Measurements from ENCODE around the gene EEA1. TPM values are rescaled to one million over a fixed set of nuclear protein-coding genes. Genes with fewer than 3 reads are reported as not detected.

EEA1 gene
- total and polyA plus RNA-seq, 9 donors: 5.0 to 41.1 (median 32.1) TPM

DNA sequence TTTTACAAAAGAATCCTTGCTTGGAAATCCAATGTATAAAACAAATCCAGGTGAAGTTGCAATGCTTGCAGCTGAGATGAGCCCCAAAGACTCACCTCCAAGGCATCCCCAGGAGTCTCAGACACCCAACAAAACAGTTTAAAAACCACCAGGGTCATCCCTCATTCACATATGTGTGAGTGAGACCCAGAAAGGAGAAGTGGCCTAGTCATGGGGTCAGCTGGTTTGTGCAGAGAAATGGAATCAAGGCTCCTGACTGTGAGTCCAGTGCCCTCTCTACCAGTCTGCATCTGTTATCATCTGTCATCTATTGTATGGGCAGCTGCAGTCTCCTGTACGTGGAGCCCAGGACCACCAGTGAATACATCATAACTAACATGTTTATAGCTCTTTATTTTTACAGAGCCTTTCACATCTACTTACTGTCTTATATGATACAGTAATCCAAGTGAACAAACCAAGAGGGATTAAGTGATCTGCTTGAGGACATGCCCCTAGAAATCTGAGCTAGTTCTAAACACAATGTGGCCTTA, 199.3 kb downstream of the EEA1 start:
- no peak overlapping the region for H3K27ac ChIP-seq
- H3K9me3 ChIP-seq: no peaks in the 10 kb centered on the region
- no peaks in the 10 kb centered on the region for H3K4me1 ChIP-seq (ENCODE audit: insufficient read depth)
- TF ChIP-seq POLR2A (IDR thresholded peaks at IDR 0.05) (no peak), EP300 (IDR thresholded peaks at IDR 0.05) (no peak), CTCF (IDR thresholded peaks at IDR 0.05) (no peak)
- intact Hi-C loops (cut with DNase I): no loop called here
- no peak overlapping the region for H3K4me3 ChIP-seq
- H3K27me3 ChIP-seq: no peaks in the 10 kb centered on the region
- no peaks in the 10 kb centered on the region for H3K36me3 ChIP-seq
- no peak for DNase-seq
- 52 to 59% (median 59%) methylated on average over 1 of the region's 1 CpG for whole genome bisulfite sequencing, 3 donors

DNA sequence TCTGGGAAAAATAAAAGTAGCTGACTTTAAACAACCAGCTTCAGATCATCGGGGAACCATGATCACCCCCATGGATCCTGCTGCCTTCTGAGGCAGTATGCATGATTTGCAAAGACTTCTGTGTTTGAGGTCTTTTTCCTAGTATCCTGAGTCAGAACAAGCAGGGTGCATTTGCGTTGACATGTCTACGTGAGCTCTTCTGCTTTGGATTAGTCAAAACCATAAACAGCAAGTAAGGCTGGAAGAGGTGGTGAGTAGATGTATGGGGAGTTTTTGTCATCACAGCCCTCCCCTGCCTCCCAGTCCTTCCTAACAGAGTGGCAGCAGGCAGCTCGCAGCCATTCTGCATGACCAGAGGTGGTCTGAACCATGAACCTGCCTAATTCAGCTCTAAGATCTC, 202.2 kb downstream of the EEA1 start:
- intact Hi-C loops (cut with DNase I): no loop called here
- no peaks in the 10 kb centered on the region for H3K4me1 ChIP-seq (ENCODE audit: insufficient read depth)
- no peaks in the 10 kb centered on the region for H3K36me3 ChIP-seq
- no peak for TF ChIP-seq POLR2A (IDR thresholded peaks at IDR 0.05)
- no peak overlapping the region for H3K4me3 ChIP-seq
- H3K27ac ChIP-seq: no peak overlapping the region
- DNase-seq: no peak
- no peaks in the 10 kb centered on the region for H3K27me3 ChIP-seq
- 82 to 92% (median 89%) methylated on average over 4 of the region's 4 CpGs for WGBS, 3 donors
- H3K9me3 ChIP-seq: no peaks in the 10 kb centered on the region

DNA sequence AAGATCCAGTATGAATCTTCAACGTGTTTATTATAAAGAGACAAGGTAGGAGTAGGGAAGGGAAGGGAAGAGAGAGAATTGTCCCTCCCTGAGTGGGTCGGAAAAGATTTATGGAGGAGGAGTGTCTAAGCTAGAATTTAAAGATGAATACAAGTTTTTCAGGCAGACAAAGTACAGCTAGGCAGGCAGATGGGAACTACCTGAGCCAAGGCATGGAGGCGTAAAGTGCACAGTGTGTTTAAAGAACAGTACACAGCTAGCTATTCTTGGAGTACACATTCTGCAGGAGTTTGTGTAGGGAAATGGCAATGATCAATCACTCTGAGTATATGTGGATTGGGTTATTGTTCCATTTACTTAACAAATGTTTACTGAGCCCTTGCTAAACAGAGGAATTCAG, 206.2 kb downstream of the EEA1 start:
- no peaks in the 10 kb centered on the region for H3K9me3 ChIP-seq
- H3K4me1 ChIP-seq (ENCODE audit: insufficient read depth): no peaks in the 10 kb centered on the region
- 56 to 63% (median 58%) methylated on average over 3 of the region's 3 CpGs for WGBS, 3 donors
- TF ChIP-seq POLR2A (IDR thresholded peaks at IDR 0.05) (no peak), CTCF (IDR thresholded peaks at IDR 0.05) (no peak), EP300 (IDR thresholded peaks at IDR 0.05) (no peak)
- H3K27me3 ChIP-seq: no peaks in the 10 kb centered on the region
- no peak overlapping the region for H3K27ac ChIP-seq
- H3K36me3 ChIP-seq: no peaks in the 10 kb centered on the region
- DNase-seq: no peak
- H3K4me3 ChIP-seq: no peak overlapping the region
- intact Hi-C loops (cut with DNase I): no loop called here

DNA sequence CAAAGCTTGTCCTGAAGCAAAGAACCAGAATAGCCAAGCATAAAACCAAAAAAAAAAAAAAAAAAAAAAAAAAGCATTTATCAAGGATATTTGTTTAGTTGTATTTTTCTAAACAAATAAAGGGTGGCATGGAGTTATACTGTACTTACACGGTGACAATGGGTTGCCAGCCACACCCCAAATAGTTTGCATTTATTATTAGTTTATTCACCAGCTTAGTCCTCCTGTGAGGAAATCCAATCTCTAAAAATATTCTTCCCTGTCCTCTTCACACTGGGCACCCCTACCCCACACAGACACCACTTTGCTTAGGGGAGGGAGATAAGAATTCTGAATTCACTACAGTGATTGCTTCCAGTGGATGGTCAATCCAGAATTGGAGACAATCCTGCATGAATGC, 207.4 kb downstream of the EEA1 start:
- intact Hi-C loops (cut with DNase I): no loop called here
- Histone ChIP-seq H3K4me1 (ENCODE audit: insufficient read depth) (no peaks in the 10 kb centered on the region), H3K27ac (no peak overlapping the region), H3K36me3 (no peaks in the 10 kb centered on the region), H3K9me3 (no peaks in the 10 kb centered on the region), H3K4me3 (no peak overlapping the region), H3K27me3 (no peaks in the 10 kb centered on the region)
- no peak for TF ChIP-seq POLR2A (IDR thresholded peaks at IDR 0.05)
- TF ChIP-seq CTCF (IDR thresholded peaks at IDR 0.05): no peak
- no peak for TF ChIP-seq EP300 (IDR thresholded peaks at IDR 0.05)
- no peak for DNase-seq
- 75 to 90% (median 76%) methylated on average over 1 of the region's 1 CpG for WGBS, 3 donors

DNA sequence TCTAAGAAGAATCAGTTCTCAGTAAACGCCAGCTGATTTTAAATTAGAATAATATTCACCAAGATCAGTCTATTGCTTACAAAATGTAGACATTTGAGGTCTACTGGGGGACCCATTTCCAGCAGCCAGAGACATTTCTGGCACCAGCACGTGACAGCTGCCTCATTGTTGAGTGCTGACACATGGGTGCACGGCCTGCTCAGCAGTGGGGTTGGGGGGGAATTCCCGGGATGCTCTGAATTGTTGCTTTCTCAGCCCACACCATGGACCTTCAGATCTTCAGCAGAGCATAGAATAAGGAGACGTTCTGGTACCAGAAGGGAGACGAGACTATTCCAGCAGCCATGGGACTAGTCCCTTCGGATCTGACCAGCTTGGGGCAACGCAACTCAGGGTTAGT, 208.0 kb downstream of the EEA1 start:
- Histone ChIP-seq H3K27ac (no peak overlapping the region), H3K9me3 (no peaks in the 10 kb centered on the region), H3K36me3 (no peaks in the 10 kb centered on the region), H3K4me1 (ENCODE audit: insufficient read depth) (no peaks in the 10 kb centered on the region), H3K27me3 (no peaks in the 10 kb centered on the region), H3K4me3 (no peak overlapping the region)
- 75 to 83% (median 78%) methylated on average over 8 of the region's 8 CpGs for WGBS, 3 donors
- intact Hi-C loops (cut with DNase I): no loop called here
- no peak for DNase-seq
- no peak for TF ChIP-seq EP300 (IDR thresholded peaks at IDR 0.05)
- no peak for TF ChIP-seq POLR2A (IDR thresholded peaks at IDR 0.05)
- TF ChIP-seq CTCF (IDR thresholded peaks at IDR 0.05): no peak

Small RNA genes within 50 kb of the gene (small RNA-seq; reads per million reads assigned to genes)
- gene RNU6-1329P: not detected

Other genes starting within 250 kb of the EEA1 start
- 1 to 10 TPM in 1 of 7 donors, under 1 TPM in 4, not detected in 2; 0.20 to 6.1 (median 0.36) TPM for gene PLEKHG7, start 226.3 kb downstream of the EEA1 start, total RNA-seq
- not detected for gene PLEKHG7, start 226.3 kb downstream of the EEA1 start, polyA plus RNA-seq